ENCODE results near the gene TIMM8A.
"Not testable (repeated sequence)": the region's sequence is repeated elsewhere in the genome, so short reads cannot be mapped to it uniquely, and the experiment has no call there.

Gene TIMM8A

GRCh38 chrX:101357166-101357795, 8.7 kb upstream of the TIMM8A start:
- no peak for FAIRE-seq

GRCh38 chrX:101349193-101349562, 636 bp upstream of the TIMM8A start:
- FAIRE-seq, result no peak

DNA sequence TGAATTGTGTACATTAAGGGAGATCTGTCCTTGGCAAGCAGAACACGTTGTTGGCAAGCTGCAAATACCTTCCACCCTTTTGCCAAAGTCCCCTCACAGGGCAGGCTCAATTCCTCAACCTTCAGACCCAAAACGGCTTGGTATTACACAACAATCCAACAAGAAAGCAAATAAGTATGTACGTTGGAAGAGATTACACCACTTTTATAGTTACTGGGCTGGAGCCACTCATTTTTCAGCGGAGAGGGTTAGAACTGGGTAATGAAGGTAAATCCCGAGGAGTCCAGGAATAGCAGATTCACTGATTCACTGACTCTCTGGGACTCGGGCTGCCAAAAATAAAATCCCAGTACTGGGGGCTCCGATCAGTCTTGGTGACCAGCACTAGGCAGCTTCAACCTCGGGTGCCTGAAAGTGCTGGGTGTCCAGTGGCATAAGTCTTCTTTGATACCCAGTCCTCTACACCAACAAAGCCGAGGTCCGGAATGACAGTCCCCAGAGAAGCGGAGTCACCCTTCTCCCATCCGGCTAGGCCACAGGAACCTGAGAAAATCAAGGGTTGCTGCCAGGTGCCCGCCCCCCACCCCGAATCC, 587 bp downstream of the TIMM8A start:
- no peak for FAIRE-seq

DNA sequence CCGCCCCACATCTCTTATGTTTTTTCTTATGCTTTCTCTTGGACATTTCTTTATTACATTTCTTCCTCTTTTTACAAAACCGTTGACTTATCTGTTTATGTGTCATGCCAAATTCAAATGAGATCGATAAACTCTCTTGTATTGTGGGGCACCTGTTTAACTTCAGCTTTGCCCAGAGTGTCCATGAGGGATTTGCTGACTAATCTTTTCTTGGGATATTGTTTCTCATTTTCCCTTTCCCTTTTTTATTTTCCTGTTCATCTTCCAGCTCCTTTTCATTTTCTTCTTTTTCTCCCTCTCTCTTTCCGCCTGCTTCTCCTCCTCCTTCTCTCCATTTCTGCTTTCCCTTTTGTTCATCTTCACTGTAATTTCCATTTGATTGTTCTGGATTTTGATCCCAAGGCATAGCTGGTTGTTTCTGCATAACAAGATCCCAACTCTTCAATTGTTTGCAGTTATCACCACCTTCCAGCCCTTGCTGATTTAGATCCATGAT, 10.7 kb downstream of the TIMM8A start:
- FAIRE-seq, result no peak

DNA sequence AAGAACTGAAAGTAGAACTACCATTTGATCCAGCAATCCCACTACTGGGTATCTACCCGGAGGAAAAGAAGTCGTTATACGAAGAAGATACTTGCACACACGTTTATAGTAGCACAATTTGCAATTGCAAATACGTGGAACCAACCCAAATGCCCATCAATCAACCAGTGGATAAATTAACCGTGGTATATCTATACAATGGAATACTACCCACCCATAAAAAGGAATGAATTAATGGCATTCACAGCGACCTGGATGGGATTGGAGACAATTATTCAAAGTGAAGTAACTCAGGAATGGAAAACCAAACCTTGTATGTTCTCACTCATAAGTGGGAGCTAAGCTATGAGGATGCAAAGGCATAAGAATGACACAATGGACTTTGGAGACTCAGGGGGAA, 14.2 kb downstream of the TIMM8A start:
- FAIRE-seq, result not testable (repeated sequence)

DNA sequence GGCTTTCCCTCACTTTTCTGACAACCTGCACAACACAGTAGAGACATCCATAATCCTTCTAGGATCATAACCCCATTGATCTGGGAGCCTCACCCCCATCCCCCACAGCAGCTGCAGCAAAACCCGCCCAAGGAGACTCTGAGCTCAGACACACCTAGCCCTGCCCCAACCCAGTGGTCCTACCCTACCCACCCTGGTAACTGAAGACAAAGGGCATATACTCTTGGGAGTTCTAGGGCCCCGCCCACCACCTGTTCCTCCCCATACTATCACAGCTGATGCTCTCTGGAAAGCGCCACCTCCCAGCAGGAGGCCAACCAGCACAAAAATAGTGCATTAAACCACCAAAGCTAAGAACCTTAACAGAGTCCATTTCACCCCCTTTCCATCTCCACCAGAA, 21.9 kb downstream of the TIMM8A start:
- not testable (repeated sequence) for FAIRE-seq

GRCh38 chrX:101303790-101304189, 44.8 kb downstream of the TIMM8A start:
- FAIRE-seq, result no peak
